ENCODE data around the gene LMTK2. TPM values are rescaled to one million over a fixed set of nuclear protein-coding genes. Genes with fewer than 3 reads are reported as not detected.

The LMTK2 gene
- total RNA-seq, 2 experiments from 2014 or later, result 30.3 to 31.7 TPM

DNA sequence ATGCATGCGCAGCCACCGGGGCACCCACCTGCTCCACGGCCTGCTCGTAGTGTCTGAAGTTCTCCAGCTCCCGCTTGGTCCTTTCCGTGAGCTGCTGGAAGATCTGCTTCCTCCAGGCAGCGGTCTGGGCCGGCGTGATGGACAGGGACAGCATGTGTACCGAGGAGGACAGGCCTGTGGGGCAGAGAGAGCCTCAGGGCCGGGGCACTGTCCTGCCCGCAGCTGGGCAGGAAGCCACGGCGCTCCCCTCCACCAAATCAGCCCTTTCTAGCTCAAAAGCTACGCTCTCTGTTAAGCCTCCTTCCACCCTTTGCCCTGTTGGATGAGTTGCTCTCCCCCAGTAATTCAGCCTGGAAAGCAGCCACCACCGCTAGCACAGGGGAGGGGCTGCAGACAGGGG lies 126.1 kb downstream of the LMTK2 start:
- H3K9me3 Mint-ChIP-seq, result no peaks in the 10 kb centered on the region
- no peaks in the 10 kb centered on the region for H3K27me3 Mint-ChIP-seq
- H3K36me3 Mint-ChIP-seq (ENCODE audit: low read depth), result peaks cover 52% of the 10 kb centered on the region
- ChIA-PET POLR2A (interaction anchor here (1.6 kb wide), 1 partner anchor 18 kb away, joined by 7 read pairs; no protein-coding TSS in a partner anchor), CTCF (no interaction called here)
- no peak for TF ChIP-seq CTCF (IDR thresholded peaks at IDR 0.05)
- Histone ChIP-seq H3K9me3 (ENCODE audit: control insufficient read depth in 1 of 2, insufficient read depth in 1 of 2, low read length in 2 of 2) (no peaks in the 10 kb centered on the region), H3K27ac (ENCODE audit: low read depth in 1 of 2, low read length in 2 of 2) (no peak overlapping the region), H3K4me3 (ENCODE audit: low read length) (no peak overlapping the region), H3K4me1 (ENCODE audit: insufficient read depth, low read length) (no peaks in the 10 kb centered on the region), H3K36me3 (ENCODE audit: insufficient read depth, low read length) (peaks cover 65% of the 10 kb centered on the region), H3K27me3 (ENCODE audit: control insufficient read depth in 1 of 2, insufficient read depth in 2 of 2, low read length in 2 of 2) (no peaks in the 10 kb centered on the region)
- no peaks in the 10 kb centered on the region for H3K4me1 Mint-ChIP-seq (ENCODE audit: low read depth)
- intact Hi-C loops (cut with DNase I, micrococcal nuclease), result no loop called here
- no peak overlapping the region for H3K4me3 Mint-ChIP-seq
- H3K27ac Mint-ChIP-seq, result no peak overlapping the region
- DNase-seq (no peak), ATAC-seq (ENCODE audit: poor library complexity) (no peak)

DNA sequence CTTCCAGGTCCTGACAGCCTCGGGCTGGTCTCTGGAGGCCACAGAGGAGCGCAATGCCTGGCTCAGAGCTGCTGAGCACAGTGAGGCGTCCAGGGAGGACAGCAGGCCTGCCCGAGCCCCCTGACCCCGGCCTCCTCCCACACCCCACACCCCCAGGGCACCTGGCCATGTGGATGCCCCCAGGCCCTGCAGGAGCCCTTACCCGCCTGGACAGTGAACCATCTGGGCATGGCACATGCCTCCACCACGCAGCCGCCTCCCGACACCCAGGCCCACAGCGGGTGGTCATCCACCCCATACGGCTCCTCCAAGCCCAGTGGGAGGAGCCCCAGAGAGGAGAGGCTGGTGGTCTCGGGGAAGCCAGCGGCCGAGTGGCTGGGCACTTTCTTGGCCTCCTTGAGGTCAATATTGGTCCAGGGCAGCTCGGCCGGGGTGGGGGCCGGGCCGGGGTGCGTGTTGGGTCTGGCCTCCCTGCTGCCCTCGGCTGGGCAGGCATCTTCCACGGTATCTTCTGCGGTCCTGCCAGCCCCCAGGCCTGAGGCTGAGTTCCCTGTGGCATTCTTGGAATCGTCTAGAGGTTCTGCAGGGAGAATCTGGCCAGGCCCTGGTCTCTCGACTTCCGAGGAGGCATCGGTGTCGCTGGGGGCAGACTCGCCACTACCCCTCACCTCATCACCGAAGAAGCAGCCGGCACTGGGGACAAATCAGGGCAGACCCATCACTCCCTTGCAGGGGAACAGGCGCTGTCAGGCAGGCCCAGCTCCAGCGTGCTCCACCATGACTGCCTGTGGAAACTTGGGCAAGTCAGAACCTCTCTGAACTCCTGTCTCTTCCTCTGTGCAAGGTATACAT lies 126.8 kb downstream of the LMTK2 start:
- DNase-seq, result no peak
- CTCF ChIA-PET, result no interaction called here
- H3K27ac Mint-ChIP-seq, result no peak overlapping the region

DNA sequence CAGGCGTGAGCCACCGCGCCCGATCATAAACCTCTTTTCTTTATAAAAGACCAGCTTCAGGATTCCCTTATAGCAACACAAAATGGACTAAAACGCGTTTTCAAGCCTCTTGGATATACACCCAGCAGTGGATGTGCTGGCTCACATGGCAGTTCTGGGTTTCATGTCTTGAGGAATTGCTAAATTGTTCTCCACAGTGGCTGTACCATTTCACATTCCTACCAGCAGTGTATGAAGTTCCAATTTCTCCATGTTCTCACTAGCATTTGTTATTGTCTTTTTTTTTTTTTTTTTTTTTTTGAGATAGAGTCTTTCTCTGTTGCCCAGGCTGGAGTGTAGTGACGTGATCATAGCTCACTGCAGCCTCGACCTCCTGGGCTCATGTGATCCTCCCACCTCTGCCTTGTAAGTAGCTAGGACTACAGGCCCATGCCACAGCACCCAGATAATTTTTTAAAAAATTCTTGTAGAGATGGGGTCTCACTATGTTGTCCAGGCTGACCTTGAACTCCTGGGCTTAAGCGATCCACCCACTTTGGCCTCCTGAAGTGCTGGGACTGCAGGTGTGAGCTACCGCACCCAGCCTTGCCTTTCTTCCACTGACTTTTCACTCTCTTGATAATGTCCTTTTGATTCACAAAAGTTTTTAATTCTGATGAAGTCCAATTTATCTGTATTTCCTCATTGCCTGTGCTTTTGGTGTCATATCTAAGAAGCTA lies 127.9 kb downstream of the LMTK2 start:
- CTCF ChIA-PET, result interaction anchor here (0.6 kb wide), 1 partner anchor 20 kb away, joined by 4 read pairs; no protein-coding TSS in a partner anchor
- no peak for ATAC-seq (ENCODE audit: poor library complexity)
- POLR2A ChIA-PET, result interaction anchor here (1.1 kb wide), 1 partner anchor 16 kb away, joined by 9 read pairs; no protein-coding TSS in a partner anchor

More for the DNA sequence above, 126.8 kb downstream of the LMTK2 start:
- intact Hi-C loops (cut with DNase I, micrococcal nuclease), result no loop called here
- H3K27me3 Mint-ChIP-seq, result no peaks in the 10 kb centered on the region
- Histone ChIP-seq H3K4me3 (ENCODE audit: low read length) (no peak overlapping the region), H3K27ac (ENCODE audit: low read depth in 1 of 2, low read length in 2 of 2) (no peak overlapping the region), H3K4me1 (ENCODE audit: insufficient read depth, low read length) (no peaks in the 10 kb centered on the region), H3K36me3 (ENCODE audit: insufficient read depth, low read length) (peaks cover 65% of the 10 kb centered on the region), H3K27me3 (ENCODE audit: control insufficient read depth in 1 of 2, insufficient read depth in 2 of 2, low read length in 2 of 2) (no peaks in the 10 kb centered on the region), H3K9me3 (ENCODE audit: control insufficient read depth in 1 of 2, insufficient read depth in 1 of 2, low read length in 2 of 2) (no peaks in the 10 kb centered on the region)
- TF ChIP-seq CTCF (IDR thresholded peaks at IDR 0.05), result no peak
- no peak for ATAC-seq (ENCODE audit: poor library complexity)
- H3K4me1 Mint-ChIP-seq (ENCODE audit: low read depth), result no peaks in the 10 kb centered on the region
- no peaks in the 10 kb centered on the region for H3K9me3 Mint-ChIP-seq
- POLR2A ChIA-PET, result interaction anchor here (1.6 kb wide), 1 partner anchor 17 kb away, joined by 7 read pairs; no protein-coding TSS in a partner anchor
- H3K4me3 Mint-ChIP-seq, result no peak overlapping the region
- peaks cover 52% of the 10 kb centered on the region for H3K36me3 Mint-ChIP-seq (ENCODE audit: low read depth)

More for the DNA sequence above, 127.9 kb downstream of the LMTK2 start:
- TF ChIP-seq CTCF (IDR thresholded peaks at IDR 0.05), result no peak
- Histone ChIP-seq H3K27me3 (ENCODE audit: control insufficient read depth in 1 of 2, insufficient read depth in 2 of 2, low read length in 2 of 2) (no peaks in the 10 kb centered on the region), H3K27ac (ENCODE audit: low read depth in 1 of 2, low read length in 2 of 2) (no peak overlapping the region), H3K4me3 (ENCODE audit: low read length) (no peak overlapping the region), H3K4me1 (ENCODE audit: insufficient read depth, low read length) (no peaks in the 10 kb centered on the region), H3K9me3 (ENCODE audit: control insufficient read depth in 1 of 2, insufficient read depth in 1 of 2, low read length in 2 of 2) (no peaks in the 10 kb centered on the region), H3K36me3 (ENCODE audit: insufficient read depth, low read length) (peaks cover 66% of the 10 kb centered on the region)
- no peaks in the 10 kb centered on the region for H3K4me1 Mint-ChIP-seq (ENCODE audit: low read depth)
- peaks cover 58% of the 10 kb centered on the region for H3K36me3 Mint-ChIP-seq (ENCODE audit: low read depth)
- H3K27ac Mint-ChIP-seq, result no peak overlapping the region
- no peak for DNase-seq
- no peaks in the 10 kb centered on the region for H3K27me3 Mint-ChIP-seq
- intact Hi-C loops (cut with DNase I, micrococcal nuclease), result no loop called here
- H3K4me3 Mint-ChIP-seq, result no peak overlapping the region
- H3K9me3 Mint-ChIP-seq, result no peaks in the 10 kb centered on the region

Data from CD4-positive, alpha-beta T cell (primary cell).